Mesenchymal stem cell (in vitro differentiated cells and primary cell): ENCODE results near the gene IL17D.

Experiments
- DNase-seq: peaks from one replicate; pipeline ENCODE4 v3.0.0-alpha.2; 2013
- H2AFZ ChIP-seq: one replicate; pipeline ENCODE4 v1.6.1; 2013; ENCODE audit warnings: low read depth, mild to moderate bottlenecking, control low read depth, inconsistent platforms, low read length, moderate library complexity
- H2AK5ac ChIP-seq: 2 replicates; pipeline ENCODE4 v1.6.1; 2013; ENCODE audit warnings: low read length, moderate library complexity, mild to moderate bottlenecking, inconsistent platforms; ENCODE audit not compliant: severe bottlenecking
- H2BK120ac ChIP-seq: one replicate; pipeline ENCODE4 v1.6.1; 2013; ENCODE audit warnings: low read depth, mild to moderate bottlenecking, inconsistent platforms, low read length, moderate library complexity
- H2BK12ac ChIP-seq, 2 experiments: one replicate each; pipeline ENCODE4 v1.6.1; 2013; ENCODE audit warnings: inconsistent platforms in 2 of 2, low read length in 2 of 2, mild to moderate bottlenecking in 2 of 2, moderate library complexity in 2 of 2, control low read depth in 1 of 2
- H2BK15ac ChIP-seq: one replicate; pipeline ENCODE4 v1.6.1; 2013; ENCODE audit warnings: mild to moderate bottlenecking, low read depth, inconsistent platforms; ENCODE audit not compliant: poor library complexity, severe bottlenecking
- H2BK5ac ChIP-seq: 2 replicates; pipeline ENCODE4 v1.6.1; 2013; ENCODE audit warnings: low read depth, mild to moderate bottlenecking, low read length, control low read depth, inconsistent platforms; ENCODE audit not compliant: poor library complexity, severe bottlenecking
- H3K14ac ChIP-seq, 2 experiments: one replicate each; pipeline ENCODE4 v1.6.1; 2013; ENCODE audit warnings: inconsistent platforms in 2 of 2, low read length in 2 of 2, control low read depth in 1 of 2, mild to moderate bottlenecking in 1 of 2, moderate library complexity in 1 of 2
- H3K18ac ChIP-seq, 2 experiments: one replicate each; pipeline ENCODE4 v1.6.1; 2013; ENCODE audit warnings: inconsistent platforms in 2 of 2, low read length in 2 of 2, control low read depth in 1 of 2, low read depth in 1 of 2, mild to moderate bottlenecking in 1 of 2
- H3K23ac ChIP-seq, 2 experiments: one replicate each; pipeline ENCODE4 v1.6.1; 2013; ENCODE audit warnings: inconsistent platforms in 2 of 2, low read length in 2 of 2, mild to moderate bottlenecking in 2 of 2, moderate library complexity in 2 of 2, control low read depth in 1 of 2
- H3K27ac ChIP-seq: 2 replicates; pipeline ENCODE4 v1.5.1; 2013; ENCODE audit warnings: mild to moderate bottlenecking, moderate library complexity, low read length, control low read depth, inconsistent platforms; ENCODE audit not compliant: poor library complexity, severe bottlenecking
- H3K27me3 ChIP-seq, 2 experiments: 2 replicates each; pipeline versions ENCODE4 v1.6.1 to v1.7.0; 2013; ENCODE audit warnings: low read length in 2 of 2, mild to moderate bottlenecking in 2 of 2, moderate library complexity in 2 of 2, control low read depth in 1 of 2, inconsistent platforms in 1 of 2; ENCODE audit not compliant: control insufficient read depth in 1 of 2, insufficient read depth in 1 of 2
- H3K36me3 ChIP-seq, 2 experiments: 2 replicates each; pipeline versions ENCODE4 v1.6.1 to v1.7.0; 2013; ENCODE audit warnings: low read length in 2 of 2, control low read depth in 1 of 2, inconsistent platforms in 1 of 2, low read depth in 1 of 2, mild to moderate bottlenecking in 1 of 2; ENCODE audit not compliant: insufficient read depth in 2 of 2, control insufficient read depth in 1 of 2
- H3K4ac ChIP-seq, 2 experiments: one replicate each; pipeline ENCODE4 v1.6.1; 2013; ENCODE audit warnings: inconsistent platforms in 2 of 2, low read length in 2 of 2, mild to moderate bottlenecking in 2 of 2, moderate library complexity in 2 of 2, control low read depth in 1 of 2, low read depth in 1 of 2
- H3K4me1 ChIP-seq: 2 replicates; pipeline ENCODE4 v1.6.1; 2013; ENCODE audit warnings: low read depth, low read length, control low read depth; ENCODE audit not compliant: control insufficient read depth, insufficient read depth
- H3K4me2 ChIP-seq: 2 replicates; pipeline ENCODE4 v1.6.1; 2013; ENCODE audit warnings: low read length, mild to moderate bottlenecking, inconsistent platforms; ENCODE audit not compliant: poor library complexity, severe bottlenecking
- H3K4me3 ChIP-seq, 2 experiments: 2 replicates each; pipeline versions ENCODE4 v1.5.1 to v1.7.0; 2013; ENCODE audit warnings: low read length in 2 of 2, mild to moderate bottlenecking in 2 of 2, control low read depth in 1 of 2, low read depth in 1 of 2; ENCODE audit not compliant: insufficient read depth in 1 of 2
- H3K79me1 ChIP-seq: replicated peaks from 2 replicates; pipeline ENCODE4 v1.6.1; 2013; ENCODE audit warnings: mild to moderate bottlenecking, control low read depth, low read length, inconsistent platforms; ENCODE audit not compliant: poor library complexity, severe bottlenecking
- H3K9ac ChIP-seq: 2 replicates; pipeline ENCODE4 v1.7.0; 2013; ENCODE audit warnings: mild to moderate bottlenecking, low read length, moderate library complexity
- H3K9me3 ChIP-seq: 2 replicates; pipeline ENCODE4 v1.7.0; 2013; ENCODE audit warnings: mild to moderate bottlenecking, low read length; ENCODE audit not compliant: control insufficient read depth
- H4K8ac ChIP-seq: one replicate; pipeline ENCODE4 v1.6.1; 2013; ENCODE audit warnings: inconsistent platforms, mild to moderate bottlenecking, low read length, moderate library complexity
- H4K91ac ChIP-seq: one replicate; pipeline ENCODE4 v1.6.1; 2013; ENCODE audit warnings: mild to moderate bottlenecking, low read length, inconsistent platforms
- WGBS: methylation state at CpG from one replicate; pipeline ENCODE4 v1.1.7; 2013; ENCODE audit warnings: mixed read lengths; 5-methylcytosine and 5-hydroxymethylcytosine counted together

Gene IL17D

GRCh38 chr13:20686863-20687579 is 16.5 kb upstream of the IL17D start:
- no peak overlapping the region for H2BK15ac ChIP-seq
- H2BK5ac ChIP-seq = no peak overlapping the region
- peaks cover 2 to 3% of the 10 kb centered on the region in 2 experiments for H3K36me3 ChIP-seq
- H2AFZ ChIP-seq = no peak overlapping the region
- peaks cover 0 to 8% of the 10 kb centered on the region in 2 experiments for H3K27me3 ChIP-seq
- H3K9me3 ChIP-seq = no peaks in the 10 kb centered on the region
- no peak overlapping the region for H3K18ac ChIP-seq
- H3K4me1 ChIP-seq = no peaks in the 10 kb centered on the region
- H3K14ac ChIP-seq = no peak overlapping the region
- H3K9ac ChIP-seq = no peak overlapping the region
- no peak overlapping the region for H3K27ac ChIP-seq
- no peak overlapping the region for H4K91ac ChIP-seq
- no peak overlapping the region for H2AK5ac ChIP-seq
- H3K23ac ChIP-seq = no peak overlapping the region
- no peak overlapping the region for H4K8ac ChIP-seq
- no peaks in the 10 kb centered on the region for H3K79me1 ChIP-seq
- H2BK12ac ChIP-seq = no peak overlapping the region
- no peak overlapping the region for H2BK120ac ChIP-seq
- H3K4me3 ChIP-seq = no peak overlapping the region
- H3K4ac ChIP-seq = no peak overlapping the region
- 80% methylated on average over 3 of the region's 4 CpGs for WGBS
- H3K4me2 ChIP-seq = no peak overlapping the region
- no peak for DNase-seq

- WGBS = 100% methylated on average over 3 of the region's 3 CpGs
- Histone ChIP-seq H3K27me3 (peaks cover 0 to 4% of the 10 kb centered on the region in 2 experiments), H3K79me1 (no peaks in the 10 kb centered on the region)
These were observed 14.2 kb upstream of the IL17D start for GRCh38 chr13:20689291-20689690.

GRCh38 chr13:20691616-20692015 is 11.9 kb upstream of the IL17D start:
- H2BK15ac ChIP-seq = no peak overlapping the region
- no peak overlapping the region for H2BK5ac ChIP-seq
- H3K79me1 ChIP-seq = no peaks in the 10 kb centered on the region
- no peaks in the 10 kb centered on the region for H3K4me1 ChIP-seq
- H3K4me2 ChIP-seq = no peak overlapping the region
- 62% methylated on average over 3 of the region's 4 CpGs for WGBS
- no peaks in the 10 kb centered on the region for H3K9me3 ChIP-seq
- no peak overlapping the region for H3K14ac ChIP-seq
- no peak overlapping the region for H3K23ac ChIP-seq
- no peak overlapping the region for H3K4ac ChIP-seq
- no peaks in the 10 kb centered on the region for H3K27me3 ChIP-seq
- no peak overlapping the region for H2AK5ac ChIP-seq
- DNase-seq = no peak
- no peak overlapping the region for H3K4me3 ChIP-seq
- H3K9ac ChIP-seq = no peak overlapping the region
- H4K91ac ChIP-seq = no peak overlapping the region
- no peak overlapping the region for H2AFZ ChIP-seq
- H2BK120ac ChIP-seq = no peak overlapping the region
- H2BK12ac ChIP-seq = no peak overlapping the region
- peaks cover 2 to 3% of the 10 kb centered on the region in 2 experiments for H3K36me3 ChIP-seq
- no peak overlapping the region for H3K27ac ChIP-seq
- no peak overlapping the region for H4K8ac ChIP-seq
- no peak overlapping the region for H3K18ac ChIP-seq

More at GRCh38 chr13:20689291-20689690, 14.2 kb upstream of the IL17D start:
- DNase-seq = no peak
- H2AK5ac ChIP-seq = no peak overlapping the region
- no peak overlapping the region for H3K23ac ChIP-seq
- no peaks in the 10 kb centered on the region for H3K9me3 ChIP-seq
- H3K9ac ChIP-seq = no peak overlapping the region
- no peak overlapping the region for H3K4me2 ChIP-seq
- H3K14ac ChIP-seq = no peak overlapping the region
- H2BK120ac ChIP-seq = no peak overlapping the region
- H3K4me3 ChIP-seq = no peak overlapping the region
- H2BK5ac ChIP-seq = no peak overlapping the region
- peaks cover 2 to 3% of the 10 kb centered on the region in 2 experiments for H3K36me3 ChIP-seq
- no peak overlapping the region for H2AFZ ChIP-seq
- no peak overlapping the region for H4K91ac ChIP-seq
- no peak overlapping the region for H3K4ac ChIP-seq
- no peak overlapping the region for H2BK12ac ChIP-seq
- no peak overlapping the region for H4K8ac ChIP-seq
- no peaks in the 10 kb centered on the region for H3K4me1 ChIP-seq
- no peak overlapping the region for H3K27ac ChIP-seq
- H2BK15ac ChIP-seq = no peak overlapping the region
- no peak overlapping the region for H3K18ac ChIP-seq

- no peak overlapping the region for H4K91ac ChIP-seq
- no peak overlapping the region for H3K14ac ChIP-seq
- H3K4ac ChIP-seq = no peak overlapping the region
- H3K18ac ChIP-seq = no peak overlapping the region
- no peak overlapping the region for H2BK120ac ChIP-seq
- no peak overlapping the region for H3K23ac ChIP-seq
- no peak overlapping the region for H3K9ac ChIP-seq
- H3K4me3 ChIP-seq = no peak overlapping the region
- H2AK5ac ChIP-seq = no peak overlapping the region
- no peaks in the 10 kb centered on the region for H3K27me3 ChIP-seq
- no peak overlapping the region for H2BK15ac ChIP-seq
- no peak overlapping the region for H2BK5ac ChIP-seq
- H4K8ac ChIP-seq = no peak overlapping the region
- H3K79me1 ChIP-seq = no peaks in the 10 kb centered on the region
- H2BK12ac ChIP-seq = no peak overlapping the region
- H3K4me2 ChIP-seq = no peak overlapping the region
- no peaks in the 10 kb centered on the region for H3K4me1 ChIP-seq
- no peak overlapping the region for H2AFZ ChIP-seq
- peaks cover 0 to 2% of the 10 kb centered on the region in 2 experiments for H3K36me3 ChIP-seq
- no peaks in the 10 kb centered on the region for H3K9me3 ChIP-seq
- no peak for DNase-seq
- 85% methylated on average over 3 of the region's 4 CpGs for WGBS
- H3K27ac ChIP-seq = no peak overlapping the region
These were observed 7.4 kb upstream of the IL17D start for GRCh38 chr13:20696073-20696472.
